Measurements from ENCODE around the gene FECH. TPM values are rescaled to one million over a fixed set of nuclear protein-coding genes. Genes with fewer than 3 reads are reported as not detected.
"Not testable (repeated sequence)": the region's sequence is repeated elsewhere in the genome, so short reads cannot be mapped to it uniquely, and the experiment has no call there.

The FECH gene
- total and polyA plus RNA-seq, 10 of the 15 experiments (the other 5 are each of a cell fraction or from before 2014, with no cell fraction given) = 9.9 to 50.0 (median 30.1) TPM

- BruUV-seq (replicated peaks) = no TSS peak
Observed at GRCh38 chr18:57595347-57595746, 8.8 kb upstream of the FECH start.

DNA sequence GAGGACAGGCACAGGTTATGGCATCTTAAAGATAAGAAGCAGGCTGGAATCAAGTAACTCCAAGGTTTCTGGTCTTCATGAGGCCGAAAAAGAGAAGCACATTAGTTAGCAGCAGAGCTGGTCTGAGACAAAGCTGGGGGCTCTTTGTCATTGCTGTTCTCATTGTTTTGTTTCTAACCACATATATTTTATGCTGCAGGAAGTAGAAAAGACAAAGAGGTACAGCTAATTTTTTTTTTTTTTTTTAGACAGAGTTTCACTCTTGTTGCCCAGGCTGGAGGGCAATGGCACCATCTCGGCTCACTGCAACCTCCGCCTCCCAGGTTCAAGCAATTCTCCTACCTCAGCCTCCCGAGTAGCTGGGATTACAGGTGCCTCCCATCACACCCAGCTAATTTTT is 6.2 kb upstream of the FECH start:
- CTCF ChIA-PET = interaction anchor here (1.1 to 1.2 kb wide), 2 partner anchors 11 to 14 kb away, joined by 3 to 5 read pairs; no protein-coding TSS in a partner anchor
- H3K27ac ChIP-seq (ENCODE audit: control insufficient read depth, insufficient read depth); SMC1A ChIA-PET (ENCODE audit: uncharacterized antibody, unreplicated experiment); H3K36me3 ChIP-seq (ENCODE audit: control insufficient read depth in 2 of 2, insufficient read depth in 2 of 2, low read length in 1 of 2); intact Hi-C loops (cut with micrococcal nuclease; ENCODE audit: unreplicated experiment); H3K4me3 ChIP-seq; H3K9me3 ChIP-seq (replicated peaks; ENCODE audit: control insufficient read depth, insufficient read depth, low read length); H3K4me1 ChIP-seq (ENCODE audit: control insufficient read depth, insufficient read depth, low read length); H3K27me3 ChIP-seq (replicated peaks in 1 of 2; ENCODE audit: control insufficient read depth in 2 of 2, insufficient read depth in 2 of 2, low read length in 1 of 2); H3K4me2 ChIP-seq (ENCODE audit: control insufficient read depth, insufficient read depth); BruUV-seq (replicated peaks); POLR2A ChIA-PET; DNase-seq (ENCODE audit: low read depth, low spot score); H4K20me1 ChIP-seq (ENCODE audit: control insufficient read depth, insufficient read depth); ATAC-seq; H3K79me2 ChIP-seq (ENCODE audit: control insufficient read depth, insufficient read depth, low read length); H2AFZ ChIP-seq (ENCODE audit: control insufficient read depth, low read depth, low read length); RAD21 ChIA-PET (ENCODE audit: unreplicated experiment); in situ Hi-C loops (cut with MboI); H3K9ac ChIP-seq (ENCODE audit: control insufficient read depth, insufficient read depth, low read length); FAIRE-seq: not testable (repeated sequence)
- 98% methylated on average over 4 of the region's 4 CpGs for WGBS (ENCODE audit: insufficient coverage, insufficient replicate concordance, low lambda C conversion rate, missing lambda C conversion rate)

More at GRCh38 chr18:57595347-57595746, 8.8 kb upstream of the FECH start:
- Histone ChIP-seq H3K79me2 (ENCODE audit: control insufficient read depth, insufficient read depth, low read length) (no peaks in the 10 kb centered on the region), H3K36me3 (ENCODE audit: control insufficient read depth in 2 of 2, insufficient read depth in 2 of 2, low read length in 1 of 2) (peaks cover 2 to 11% of the 10 kb centered on the region in 2 experiments; a peak in 2 of 4 replicates), H3K4me2 (ENCODE audit: control insufficient read depth, insufficient read depth) (no peak overlapping the region), H3K27me3 (replicated peaks in 1 of 2; ENCODE audit: control insufficient read depth in 2 of 2, insufficient read depth in 2 of 2, low read length in 1 of 2) (no peaks in the 10 kb centered on the region), H3K27ac (ENCODE audit: control insufficient read depth, insufficient read depth) (no peak overlapping the region), H3K4me1 (ENCODE audit: control insufficient read depth, insufficient read depth, low read length) (no peaks in the 10 kb centered on the region), H3K9me3 (replicated peaks; ENCODE audit: control insufficient read depth, insufficient read depth, low read length) (no peaks in the 10 kb centered on the region), H3K4me3 (no peak overlapping the region), H2AFZ (ENCODE audit: control insufficient read depth, low read depth, low read length) (no peak overlapping the region), H3K9ac (ENCODE audit: control insufficient read depth, insufficient read depth, low read length) (no peak overlapping the region), H4K20me1 (ENCODE audit: control insufficient read depth, insufficient read depth) (no peaks in the 10 kb centered on the region)
- POLR2A ChIA-PET = no interaction called here
- intact Hi-C loops (cut with micrococcal nuclease; ENCODE audit: unreplicated experiment) = no loop called here
- in situ Hi-C loops (cut with MboI) = no loop called here
- RAD21 ChIA-PET (ENCODE audit: unreplicated experiment) = no interaction called here
- no peak for TF ChIP-seq POLR2AphosphoS5 (IDR thresholded peaks at IDR 0.05; ENCODE audit: low read length)
- FAIRE-seq (no peak), DNase-seq (ENCODE audit: low read depth, low spot score) (no peak), ATAC-seq (no peak)
- CTCF ChIA-PET = no interaction called here
- SMC1A ChIA-PET (ENCODE audit: uncharacterized antibody, unreplicated experiment) = no interaction called here

Measured in GM12878 (cell line).